B cell (primary cell): ENCODE data around the gene CIITA. TPM values are rescaled to one million over a fixed set of nuclear protein-coding genes. Genes with fewer than 3 reads are reported as not detected.

ENCODE experiments used
- ATAC-seq: fragments of 200-7000 bp; cut with Tn5 transposase; one replicate; pipeline ENCODE4 v1.10.0; 2021; ENCODE audit warnings: low read depth, mild to moderate bottlenecking, moderate number of reproducible peaks, moderate library complexity
- CTCF ChIA-PET: fragments of 350-600 bp; sonication (Branson Sonifier 250); formaldehyde crosslinking; loops from one replicate; lab custom pipeline; 2021; ENCODE audit warnings: antibody characterized with exemption, inconsistent platforms; lab: Charles Lee
- POLR2A ChIA-PET: fragments of 350-600 bp; sonication (Branson Sonifier 250); formaldehyde crosslinking; loops from one replicate; lab custom pipeline; 2021; ENCODE audit warnings: antibody characterized with exemption; lab: Charles Lee
- DNase-seq: peaks from one replicate; pipeline ENCODE4 v3.0.0; 2013
- H2AFZ ChIP-seq: 2 replicates; pipeline ENCODE4 v1.6.1; 2012; ENCODE audit warnings: mild to moderate bottlenecking, low read depth, low read length; ENCODE audit not compliant: insufficient read depth, poor library complexity, severe bottlenecking
- H3K27ac ChIP-seq, 2 donors: 1 replicate in 1 of 2; 2 replicates in 1 of 2; pipeline ENCODE4 v1.5.1; 2012 to 2013; ENCODE audit warnings: low read length in 2 of 2, mild to moderate bottlenecking in 2 of 2, moderate library complexity in 1 of 2
- H3K27me3 ChIP-seq, 4 experiments: fragments of 200-600 bp in 1 of 4; sonication (generic) in 1 of 4; replicated peaks in 1 of 4; 1 replicate in 2 of 4; 2 replicates in 2 of 4; pipeline versions ENCODE4 v1.6.1 to v1.7.0; 2013 to 2016; ENCODE audit warnings: low read length in 3 of 4, mild to moderate bottlenecking in 2 of 4, mixed read lengths in 1 of 4, moderate library complexity in 1 of 4; ENCODE audit not compliant: insufficient read depth in 4 of 4, control insufficient read depth in 3 of 4; ENCODE audit errors: control extremely low read depth in 1 of 4
- H3K36me3 ChIP-seq, 2 experiments: replicated peaks in 1 of 2; 1 replicate in 1 of 2; 2 replicates in 1 of 2; pipeline versions ENCODE4 v1.6.1 to v1.7.1; 2013; ENCODE audit warnings: low read length in 1 of 2; ENCODE audit not compliant: insufficient read depth in 2 of 2, control insufficient read depth in 1 of 2; ENCODE audit errors: control extremely low read depth in 1 of 2, extremely low read depth in 1 of 2
- H3K4me1 ChIP-seq, 2 donors: fragments of 200-600 bp in 1 of 2; sonication (generic) in 1 of 2; 1 replicate in 1 of 2; 2 replicates in 1 of 2; pipeline versions ENCODE4 v1.5.1 to v1.6.1; 2013 to 2017; ENCODE audit warnings: low read length in 2 of 2; ENCODE audit not compliant: control insufficient read depth in 2 of 2, insufficient read depth in 2 of 2
- H3K4me2 ChIP-seq: replicated peaks from 2 replicates; pipeline ENCODE3; 2012; ENCODE audit warnings: mild to moderate bottlenecking, low read depth, low read length; ENCODE audit not compliant: poor library complexity, severe bottlenecking
- H3K4me3 ChIP-seq, 5 experiments: fragments of 200-600 bp in 1 of 5; sonication (generic) in 1 of 5; 1 replicate in 3 of 5; 2 replicates in 2 of 5; pipeline versions ENCODE4 v1.5.1 to v1.7.0; 2011 to 2016; ENCODE audit warnings: low read length in 4 of 5, mild to moderate bottlenecking in 4 of 5, low read depth in 2 of 5, control low read depth in 1 of 5, moderate library complexity in 1 of 5; ENCODE audit not compliant: insufficient read depth in 1 of 5; ENCODE audit errors: control extremely low read depth in 1 of 5, extremely low read depth in 1 of 5
- H3K79me2 ChIP-seq: fragments of 200-600 bp; sonication (generic); one replicate; pipeline ENCODE4 v1.6.0; 2016; ENCODE audit warnings: low read length; ENCODE audit not compliant: control insufficient read depth, insufficient read depth
- H3K9ac ChIP-seq: fragments of 200-600 bp; sonication (generic); 2 replicates; pipeline ENCODE4 v1.6.1; 2017; ENCODE audit warnings: mild to moderate bottlenecking, low read length, moderate library complexity
- H3K9me3 ChIP-seq, 3 donors: one replicate each; pipeline versions ENCODE4 v1.6.1 to v1.7.1; 2013; ENCODE audit warnings: low read length in 2 of 3; ENCODE audit not compliant: control insufficient read depth in 2 of 3, insufficient read depth in 1 of 3; ENCODE audit errors: control extremely low read depth in 1 of 3
- H4K20me1 ChIP-seq: 2 replicates; pipeline ENCODE4 v1.6.0; 2012; ENCODE audit warnings: mild to moderate bottlenecking, low read length; ENCODE audit not compliant: insufficient read depth, control insufficient read depth, poor library complexity, severe bottlenecking
- H3K27ac Mint-ChIP-seq: one replicate; pipeline ENCODE4 v1.8.0; 2021; ENCODE audit warnings: mixed read lengths
- H3K27me3 Mint-ChIP-seq: one replicate; pipeline ENCODE4 v1.8.0; 2021; ENCODE audit warnings: mixed read lengths
- H3K4me1 Mint-ChIP-seq: one replicate; pipeline ENCODE4 v1.8.0; 2021; ENCODE audit warnings: mixed read lengths
- H3K4me3 Mint-ChIP-seq: one replicate; pipeline ENCODE4 v1.8.0; 2021; ENCODE audit warnings: mixed read lengths
- H3K9me3 Mint-ChIP-seq: one replicate; pipeline ENCODE4 v1.8.0; 2022; ENCODE audit warnings: mixed read lengths; ENCODE audit not compliant: insufficient read depth
- CTCF ChIP-seq: fragments of 200-600 bp; IDR thresholded peaks from one replicate; pipeline ENCODE4 v1.8.0; 2022; ENCODE audit warnings: antibody characterized with exemption, mild to moderate bottlenecking
- EZH2 ChIP-seq: IDR thresholded peaks from 2 replicates; pipeline ENCODE4 v1.6.1; 2012; ENCODE audit warnings: borderline replicate concordance, low read depth, mild to moderate bottlenecking, moderate library complexity, low read length; ENCODE audit not compliant: insufficient read depth, poor library complexity, severe bottlenecking
- WGBS: methylation state at CpG from one replicate; pipeline ENCODE4 v1.1.5; 2013; ENCODE audit warnings: missing lambda C conversion rate; ENCODE audit not compliant: insufficient coverage; 5-methylcytosine and 5-hydroxymethylcytosine counted together
- intact Hi-C: fragments of 100-400 bp; cut with micrococcal nuclease; formaldehyde crosslinking; loops from one replicate; pipeline ENCODE4 v1.10.0; 2022
- polyA plus RNA-seq: library from polyadenylated mRNA; depleted of rRNA; stranded (reverse); fragments of >200 nt; gene quantifications from 2 replicates; pipeline ENCODE4 v1.2.3, GENCODE V29; 2012
- total RNA-seq, 2 donors: library from RNA; stranded (reverse); fragments of 120-200 nt in 1 of 2; gene quantifications; 1 replicate in 1 of 2; 2 replicates in 1 of 2; pipeline versions ENCODE4 v1.2.3 to v1.2.4, GENCODE V29; 2013 to 2022

Gene CIITA
- total and polyA plus RNA-seq, 2 donors (not counting 1 experiment from before 2014, with no cell fraction given), result 632 to 719 TPM

GRCh38 chr16:10907757-10908045 is 30.7 kb downstream of the CIITA start:
- peaks cover 0 to 4% (median 0%) of the 10 kb centered on the region in 3 donors for H3K9me3 ChIP-seq
- H3K9me3 Mint-ChIP-seq, result no peaks in the 10 kb centered on the region
- H3K4me2 ChIP-seq, result peak overlapping the region; percentile 25
- intact Hi-C loops, result no loop called here
- no peak overlapping the region for H2AFZ ChIP-seq
- H3K27ac Mint-ChIP-seq, result no peak overlapping the region
- DNase-seq (no peak), ATAC-seq (no peak)
- WGBS, result 97% methylated on average over 21 of the region's 21 CpGs
- peaks cover 8 to 98% of the 10 kb centered on the region in 2 experiments for H3K36me3 ChIP-seq
- peaks cover 70% of the 10 kb centered on the region for H3K4me1 Mint-ChIP-seq
- H3K79me2 ChIP-seq, result peaks cover 60% of the 10 kb centered on the region
- no peaks in the 10 kb centered on the region for H3K27me3 Mint-ChIP-seq
- no peak overlapping the region for H3K9ac ChIP-seq
- POLR2A ChIA-PET, result no interaction called here
- H3K27ac ChIP-seq, result peak overlapping the region in 1 of 2 donors; percentile 95
- TF ChIP-seq EZH2, result no peak
- H3K27me3 ChIP-seq, result no peaks in the 10 kb centered on the region
- H4K20me1 ChIP-seq, result peaks cover 79% of the 10 kb centered on the region
- no peak overlapping the region for H3K4me3 Mint-ChIP-seq
- CTCF ChIA-PET, result interaction anchor here (1.3 to 2.7 kb wide), 3 partner anchors 11 to 31 kb away, joined by 3 to 15 read pairs (median 4); no protein-coding TSS in a partner anchor
- H3K4me3 ChIP-seq, result no peak overlapping the region
- H3K4me1 ChIP-seq, result peaks cover 48 to 56% of the 10 kb centered on the region in 2 donors

GRCh38 chr16:10911267-10911666 is 34.3 kb downstream of the CIITA start:
- CTCF ChIA-PET, result interaction anchor here (1.0 to 12.7 kb wide), 10 partner anchors 9 to 396 kb away, joined by 3 to 141 read pairs (median 10); partner anchors contain the start of gene CIITA
- intact Hi-C loops, result no loop called here
- H3K27me3 Mint-ChIP-seq, result no peaks in the 10 kb centered on the region
- Histone ChIP-seq H3K79me2 (peaks cover 58% of the 10 kb centered on the region), H3K4me3 (no peak overlapping the region), H4K20me1 (peaks cover 74% of the 10 kb centered on the region), H3K9ac (no peak overlapping the region), H3K4me1 (peaks cover 77 to 88% of the 10 kb centered on the region in 2 donors), H3K27ac (peak overlapping the region; percentile 92 to 95), H3K27me3 (no peaks in the 10 kb centered on the region), H2AFZ (no peak overlapping the region), H3K4me2 (peak overlapping the region; percentile 66), H3K36me3 (peaks cover 7 to 89% of the 10 kb centered on the region in 2 experiments), H3K9me3 (peaks cover 0 to 4% (median 0%) of the 10 kb centered on the region in 3 donors)
- TF ChIP-seq CTCF, result peak; percentile 35
- TF ChIP-seq EZH2, result no peak
- H3K27ac Mint-ChIP-seq, result peak overlapping the region; percentile 94
- POLR2A ChIA-PET, result interaction anchor here (0.5 to 8.3 kb wide), 10 partner anchors 12 to 708 kb away, joined by 3 to 59 read pairs (median 6); partner anchors contain the start of genes CIITA and NUBP1
- DNase-seq, result no peak
- no peak for ATAC-seq
- H3K4me1 Mint-ChIP-seq, result peaks cover 79% of the 10 kb centered on the region
- no peaks in the 10 kb centered on the region for H3K9me3 Mint-ChIP-seq
- no peak overlapping the region for H3K4me3 Mint-ChIP-seq
